Keratinocyte (primary cell): ENCODE data around the gene TMEM220. TPM values are rescaled to one million over a fixed set of nuclear protein-coding genes. Genes with fewer than 3 reads are reported as not detected.

Experiments used
- DNase-seq: peaks from one replicate; pipeline ENCODE4 v3.0.0-alpha.2; 2011; ENCODE audit warnings: low read depth, missing footprints, low spot score
- FAIRE-seq: peaks from 2 replicates; lab custom pipeline; 2011; peaks lifted over from hg19 to GRCh38; lab: Jason Lieb, UNC
- H2AFZ ChIP-seq: 2 replicates; pipeline ENCODE4 v1.6.0; 2012; ENCODE audit warnings: low read length, control low read depth, inconsistent platforms; ENCODE audit not compliant: control insufficient read depth
- H3K27ac ChIP-seq: 2 replicates; pipeline ENCODE4 v1.5.1; 2011; ENCODE audit warnings: low read length; ENCODE audit not compliant: control insufficient read depth, insufficient read depth
- H3K27me3 ChIP-seq: 3 replicates; pipeline ENCODE4 v1.6.0; 2011; ENCODE audit warnings: low read length; ENCODE audit not compliant: control insufficient read depth, insufficient read depth; ENCODE audit errors: extremely low read depth
- H3K36me3 ChIP-seq, 2 experiments: 2 replicates in 1 of 2; 3 replicates in 1 of 2; pipeline ENCODE4 v1.5.1; 2011; ENCODE audit warnings: low read length in 2 of 2, mild to moderate bottlenecking in 1 of 2; ENCODE audit not compliant: control insufficient read depth in 2 of 2, insufficient read depth in 2 of 2; ENCODE audit errors: extremely low read depth in 1 of 2
- H3K4me1 ChIP-seq: 3 replicates; pipeline ENCODE4 v1.5.1; 2011; ENCODE audit warnings: low read length; ENCODE audit not compliant: control insufficient read depth, insufficient read depth; ENCODE audit errors: extremely low read depth
- H3K4me2 ChIP-seq: 3 replicates; pipeline ENCODE4 v1.6.0; 2011; ENCODE audit warnings: low read depth, low read length; ENCODE audit not compliant: control insufficient read depth, insufficient read depth; ENCODE audit errors: extremely low read depth
- H3K4me3 ChIP-seq, 3 experiments: fragments of 200-600 bp in 1 of 3; sonication (generic) in 1 of 3; 2 replicates in 2 of 3; 3 replicates in 1 of 3; pipeline ENCODE4 v1.5.1; 2011 to 2016; ENCODE audit warnings: low read length in 3 of 3, mild to moderate bottlenecking in 3 of 3, control low read depth in 2 of 3, inconsistent platforms in 1 of 3, low read depth in 1 of 3, mixed read lengths in 1 of 3, mixed run types in 1 of 3, moderate library complexity in 1 of 3; ENCODE audit not compliant: control insufficient read depth in 2 of 3, insufficient read depth in 2 of 3; ENCODE audit errors: extremely low read depth in 1 of 3
- H3K79me2 ChIP-seq: 2 replicates; pipeline ENCODE4 v1.6.0; 2012; ENCODE audit warnings: low read length; ENCODE audit not compliant: control insufficient read depth, insufficient read depth
- H3K9ac ChIP-seq: 3 replicates; pipeline ENCODE4 v1.6.0; 2011; ENCODE audit warnings: low read length; ENCODE audit not compliant: control insufficient read depth, insufficient read depth; ENCODE audit errors: extremely low read depth
- H3K9me1 ChIP-seq: 3 replicates; pipeline ENCODE4 v1.6.0; 2011; ENCODE audit warnings: low read length; ENCODE audit not compliant: control insufficient read depth, insufficient read depth; ENCODE audit errors: extremely low read depth
- H3K9me3 ChIP-seq: 2 replicates; pipeline ENCODE4 v1.5.1; 2012; ENCODE audit warnings: low read depth, low read length; ENCODE audit not compliant: control insufficient read depth
- H4K20me1 ChIP-seq: 3 replicates; pipeline ENCODE4 v1.6.0; 2011; ENCODE audit warnings: low read length; ENCODE audit not compliant: control insufficient read depth, insufficient read depth; ENCODE audit errors: extremely low read depth
- EZH2 ChIP-seq: IDR thresholded peaks from one replicate; pipeline ENCODE4 v1.6.1; 2012; ENCODE audit warnings: inconsistent platforms, mild to moderate bottlenecking, low read length, moderate library complexity
- dilution Hi-C: fragments of 300-500 bp; cut with MboI; formaldehyde crosslinking; loops from one replicate; pipeline ENCODE4 v1.7.0; 2020; ENCODE audit warnings: low sequenced_read_pairs; ENCODE audit not compliant: extremely low pct_ligation_motif_present
- polyA plus RNA-seq, 5 experiments: library from polyadenylated mRNA; depleted of rRNA in 3 of 5; stranded (reverse) in 3 of 5; stranded (forward) in 1 of 5; unstranded in 1 of 5; fragments of >200 nt; gene quantifications; 1 replicate in 1 of 5; 2 replicates in 3 of 5; 3 replicates in 1 of 5; pipeline versions ENCODE4 v1.2.1 to v1.2.3, GENCODE V29; 2011 to 2012; ENCODE audit warnings: missing spikeins in 2 of 5, low read depth in 1 of 5, low replicate concordance in 1 of 5
- TF ChIP-seq, protein P1 (sequence below), 3 experiments: IDR thresholded peaks in 1 of 3; conservative IDR thresholded peaks in 1 of 3; optimal IDR thresholded peaks in 1 of 3; 2 replicates in 2 of 3; 3 replicates in 1 of 3; pipeline versions ENCODE3 to v1.5.1; 2011; ENCODE audit warnings: low read length in 3 of 3, mild to moderate bottlenecking in 3 of 3, moderate library complexity in 2 of 3, control low read depth in 1 of 3, inconsistent platforms in 1 of 3; ENCODE audit not compliant: insufficient read depth in 2 of 3; ENCODE audit errors: extremely low read depth in 1 of 3

TMEM220 gene
- polyA plus RNA-seq, 1 donor (not counting 4 experiments of a cell fraction or from before 2014, with no cell fraction given) = 3.3 TPM

DNA sequence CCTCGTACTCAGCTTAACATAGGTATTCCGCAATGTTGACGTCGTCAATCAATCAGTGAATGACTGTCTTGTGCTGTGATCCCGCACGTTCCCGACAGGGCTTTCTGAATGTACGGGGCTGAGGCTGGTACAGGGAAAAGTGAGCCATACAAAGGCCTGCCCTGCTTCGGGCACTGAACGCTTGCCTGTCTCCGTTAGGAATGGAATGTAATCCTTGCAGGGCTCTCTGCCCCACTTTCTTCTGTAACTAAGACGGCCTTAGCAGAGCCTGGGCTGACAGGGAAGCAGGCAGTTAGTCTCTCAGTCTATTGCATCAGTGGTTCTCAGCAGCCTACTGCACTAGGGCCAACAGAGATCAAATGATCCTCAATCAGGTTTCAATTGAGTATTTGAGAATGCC, 56.5 kb downstream of the TMEM220 start:
- dilution Hi-C loops = no loop called here
- no peaks in the 10 kb centered on the region for H3K4me1 ChIP-seq
- TF ChIP-seq EZH2 = no peak
- TF ChIP-seq, protein P1, sequence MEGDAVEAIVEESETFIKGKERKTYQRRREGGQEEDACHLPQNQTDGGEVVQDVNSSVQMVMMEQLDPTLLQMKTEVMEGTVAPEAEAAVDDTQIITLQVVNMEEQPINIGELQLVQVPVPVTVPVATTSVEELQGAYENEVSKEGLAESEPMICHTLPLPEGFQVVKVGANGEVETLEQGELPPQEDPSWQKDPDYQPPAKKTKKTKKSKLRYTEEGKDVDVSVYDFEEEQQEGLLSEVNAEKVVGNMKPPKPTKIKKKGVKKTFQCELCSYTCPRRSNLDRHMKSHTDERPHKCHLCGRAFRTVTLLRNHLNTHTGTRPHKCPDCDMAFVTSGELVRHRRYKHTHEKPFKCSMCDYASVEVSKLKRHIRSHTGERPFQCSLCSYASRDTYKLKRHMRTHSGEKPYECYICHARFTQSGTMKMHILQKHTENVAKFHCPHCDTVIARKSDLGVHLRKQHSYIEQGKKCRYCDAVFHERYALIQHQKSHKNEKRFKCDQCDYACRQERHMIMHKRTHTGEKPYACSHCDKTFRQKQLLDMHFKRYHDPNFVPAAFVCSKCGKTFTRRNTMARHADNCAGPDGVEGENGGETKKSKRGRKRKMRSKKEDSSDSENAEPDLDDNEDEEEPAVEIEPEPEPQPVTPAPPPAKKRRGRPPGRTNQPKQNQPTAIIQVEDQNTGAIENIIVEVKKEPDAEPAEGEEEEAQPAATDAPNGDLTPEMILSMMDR (optimal IDR thresholded peaks at IDR 0.05 in 1 of 3, IDR thresholded peaks at IDR 0.05 in 1 of 3, conservative IDR thresholded peaks at IDR 0.05 in 1 of 3; ENCODE audit: extremely low read depth in 1 of 3, insufficient read depth in 2 of 3, low read length in 3 of 3) = no peak

DNA sequence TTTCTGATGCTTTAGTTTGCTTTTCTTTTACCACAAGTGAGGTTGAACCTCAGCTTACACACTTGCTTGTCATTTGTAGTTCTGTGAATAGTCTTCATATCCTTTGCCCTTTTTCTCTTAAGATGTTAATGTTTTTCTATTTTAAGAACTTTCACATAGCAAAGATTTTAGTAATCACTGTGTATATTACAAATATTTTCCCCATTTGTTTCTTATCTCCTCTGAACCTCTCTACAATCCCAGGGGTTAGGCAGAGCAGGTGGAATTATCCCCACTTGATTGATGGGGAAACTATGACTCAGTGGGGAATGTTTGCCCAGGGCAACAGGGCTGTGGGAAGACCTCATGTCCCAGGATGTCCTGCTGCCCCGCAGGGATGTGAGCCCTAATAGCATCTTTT, 61.0 kb downstream of the TMEM220 start:
- Histone ChIP-seq H3K9ac (no peak overlapping the region), H3K27ac (no peak overlapping the region), H3K4me3 (no peak overlapping the region), H3K27me3 (no peaks in the 10 kb centered on the region), H3K79me2 (no peaks in the 10 kb centered on the region), H3K9me1 (no peaks in the 10 kb centered on the region), H3K36me3 (peaks cover 0 to 2% of the 10 kb centered on the region in 2 experiments), H3K4me2 (no peak overlapping the region), H4K20me1 (no peaks in the 10 kb centered on the region), H2AFZ (no peak overlapping the region), H3K9me3 (no peaks in the 10 kb centered on the region), H3K4me1 (no peaks in the 10 kb centered on the region)
- TF ChIP-seq EZH2 = no peak
- TF ChIP-seq, protein P1 (optimal IDR thresholded peaks at IDR 0.05 in 1 of 3, IDR thresholded peaks at IDR 0.05 in 1 of 3, conservative IDR thresholded peaks at IDR 0.05 in 1 of 3; ENCODE audit: extremely low read depth in 1 of 3, insufficient read depth in 2 of 3, low read length in 3 of 3) = no peak
- no peak for FAIRE-seq
- dilution Hi-C loops = no loop called here
- no peak for DNase-seq

More for the DNA sequence above, 56.5 kb downstream of the TMEM220 start:
- Histone ChIP-seq H3K9me1 (no peaks in the 10 kb centered on the region), H3K4me3 (no peak overlapping the region), H3K27me3 (no peaks in the 10 kb centered on the region), H3K9ac (no peak overlapping the region), H3K79me2 (no peaks in the 10 kb centered on the region), H3K9me3 (no peaks in the 10 kb centered on the region), H3K36me3 (peaks cover 0 to 11% of the 10 kb centered on the region in 2 experiments), H2AFZ (no peak overlapping the region), H3K27ac (no peak overlapping the region), H4K20me1 (no peaks in the 10 kb centered on the region), H3K4me2 (no peak overlapping the region)
- DNase-seq (no peak), FAIRE-seq (no peak)
